NCI-H2196 (cell line): ENCODE measurements around the gene CIZ1.
"Not testable (repeated sequence)": the region's sequence is repeated elsewhere in the genome, so short reads cannot be mapped to it uniquely, and the experiment has no call there.

Experiments
- DNase-seq: peaks from one replicate; lab custom pipeline; 2025; ENCODE audit not compliant: unreplicated experiment; lab: John Stamatoyannopoulos, UW

CIZ1 gene

DNA sequence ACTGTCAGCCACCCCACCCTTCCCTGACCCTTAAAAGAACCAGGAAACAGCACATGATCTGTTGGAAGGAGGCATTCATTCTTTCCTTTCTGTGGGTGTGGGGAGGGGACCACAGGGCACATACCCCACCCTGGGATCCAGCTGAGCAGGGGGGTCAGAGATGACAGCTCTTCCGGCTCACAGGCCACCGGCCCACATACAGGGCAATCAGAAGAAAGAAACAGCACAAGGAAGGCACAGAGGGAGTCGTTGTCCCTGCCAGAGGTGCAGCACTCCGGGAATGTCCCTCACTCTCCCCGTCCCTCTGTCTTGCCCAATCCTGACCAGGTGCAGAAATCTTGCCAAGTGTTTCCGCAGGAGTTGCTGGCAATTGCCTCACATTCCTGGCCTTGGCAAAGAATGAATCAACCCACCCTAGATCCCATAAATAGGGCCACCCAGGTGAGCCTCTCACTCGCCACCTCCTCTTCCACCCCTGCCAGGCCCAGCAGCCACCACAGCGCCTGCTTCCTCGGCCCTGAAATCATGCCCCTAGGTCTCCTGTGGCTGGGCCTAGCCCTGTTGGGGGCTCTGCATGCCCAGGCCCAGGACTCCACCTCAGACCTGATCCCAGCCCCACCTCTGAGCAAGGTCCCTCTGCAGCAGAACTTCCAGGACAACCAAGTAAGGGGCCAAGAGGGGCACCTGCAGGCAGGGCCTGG is 42.2 kb downstream of the CIZ1 start, which contains the start of gene LCN2:
Gene LCN2, plus strand, starts transcription at position 453 of the 701 bp plus-strand sequence. Its CDS starts 73 bp downstream, at position 526.
- no peak for DNase-seq

- no peak for DNase-seq
Measured at GRCh38 chr9:128148509-128149000, 42.8 kb downstream of the CIZ1 start.

- no peak for DNase-seq
Measured at GRCh38 chr9:128146591-128147120, 44.7 kb downstream of the CIZ1 start.

DNA sequence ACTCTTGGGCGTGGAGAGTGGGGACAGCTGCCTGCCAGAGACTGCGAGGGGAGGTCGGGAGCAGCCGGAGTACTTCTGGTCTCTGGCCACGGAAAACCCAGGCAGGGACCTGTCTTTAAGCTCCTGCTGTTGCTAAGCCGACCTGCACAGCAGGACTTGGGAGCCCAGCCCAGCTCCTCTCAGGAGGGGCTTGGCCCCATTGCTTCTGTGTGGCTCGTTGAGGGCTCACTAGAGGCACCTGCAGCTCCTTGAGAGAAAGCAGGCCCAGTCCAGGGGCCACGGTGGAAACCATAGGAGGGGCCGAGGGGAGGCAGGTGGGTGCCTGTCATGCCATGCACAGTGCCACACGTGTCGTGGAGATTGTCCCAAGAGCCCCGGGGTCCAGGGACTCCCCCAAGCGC is 45.4 kb downstream of the CIZ1 start:
- no peak for DNase-seq

GRCh38 chr9:128145536-128145935 is 45.8 kb downstream of the CIZ1 start:
- no peak for DNase-seq

DNA sequence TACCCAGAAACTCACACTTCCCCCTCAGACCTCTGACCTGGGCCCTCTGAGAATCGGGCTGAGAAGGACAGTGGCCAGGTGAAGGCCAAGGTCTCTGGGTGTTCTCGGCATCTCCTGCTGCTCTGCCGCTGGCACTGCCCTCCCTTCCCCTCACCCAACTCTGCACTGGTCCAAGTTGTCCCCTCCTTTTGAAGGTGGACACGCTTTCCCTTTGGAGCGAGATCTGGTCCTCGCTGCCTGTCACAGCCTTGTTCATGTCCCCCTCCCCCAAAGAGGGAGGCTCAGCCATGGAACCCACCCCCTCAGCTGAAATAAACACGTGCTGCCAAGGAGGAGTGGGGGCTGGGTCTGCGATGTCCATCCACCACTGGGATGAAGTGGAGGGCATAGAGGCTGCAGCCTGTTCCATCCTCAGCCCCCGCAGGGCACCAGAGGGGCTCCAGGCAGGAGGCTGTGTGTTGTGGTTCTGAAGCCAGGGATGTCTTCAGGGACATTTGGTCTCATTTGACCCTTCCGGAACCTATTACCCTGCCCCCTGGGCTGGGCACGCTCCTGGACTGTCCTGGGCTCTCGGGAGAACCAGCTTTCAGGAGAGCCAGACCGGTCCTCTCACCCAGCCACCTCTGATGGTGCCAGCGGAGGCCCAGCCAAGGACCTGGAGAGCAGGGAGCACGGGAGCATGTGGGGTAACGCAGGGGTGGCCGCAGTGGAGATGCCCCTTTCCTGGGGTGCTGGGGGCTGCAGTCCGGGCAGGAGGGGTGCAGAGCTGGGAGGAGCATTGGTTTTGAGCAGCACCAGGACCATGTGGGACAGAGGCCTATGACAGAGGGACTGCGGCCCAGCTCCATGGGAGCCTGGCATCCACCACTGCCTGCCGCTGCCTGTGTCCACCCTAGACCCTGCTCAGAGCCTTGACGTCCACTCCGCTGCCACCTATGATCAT is 46.9 kb downstream of the CIZ1 start:
- DNase-seq: no peak

DNA sequence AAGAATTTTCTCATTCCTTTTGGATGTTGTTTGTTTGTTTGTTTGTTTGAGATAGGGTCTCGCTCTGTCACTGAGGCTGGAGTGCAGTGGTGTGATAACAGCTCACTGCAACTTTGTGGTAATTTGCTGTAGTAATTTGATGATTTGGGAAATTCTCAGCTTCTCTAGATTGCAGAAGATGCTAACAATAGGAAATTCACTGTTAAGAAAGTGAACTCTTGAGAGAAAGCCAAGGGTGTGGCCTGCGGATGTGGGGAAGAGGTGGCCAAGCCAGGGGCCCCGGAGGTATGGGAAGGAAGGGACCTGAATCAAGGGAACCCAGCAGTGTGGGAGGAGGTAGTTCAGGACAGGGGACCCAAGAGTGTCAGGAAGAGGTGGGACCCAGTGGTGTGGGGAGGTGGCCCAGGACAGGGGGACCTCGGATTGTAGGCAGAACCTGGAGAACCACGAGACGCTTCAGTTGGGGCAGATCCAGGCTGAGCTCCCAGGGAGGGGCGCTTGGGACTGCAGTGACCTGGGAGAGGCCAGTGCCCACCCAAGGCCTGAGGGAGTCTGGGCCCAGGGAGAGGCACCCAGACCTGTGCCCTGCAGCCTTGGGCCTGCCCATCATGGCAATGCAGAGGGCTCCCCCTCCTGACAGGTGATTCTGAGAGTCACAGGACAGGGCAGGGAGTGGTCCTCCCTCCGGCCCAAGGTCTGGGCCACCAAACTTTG is 47.7 kb downstream of the CIZ1 start:
- DNase-seq: no peak

GRCh38 chr9:128142596-128142995 is 48.8 kb downstream of the CIZ1 start:
- DNase-seq: no peak

DNA sequence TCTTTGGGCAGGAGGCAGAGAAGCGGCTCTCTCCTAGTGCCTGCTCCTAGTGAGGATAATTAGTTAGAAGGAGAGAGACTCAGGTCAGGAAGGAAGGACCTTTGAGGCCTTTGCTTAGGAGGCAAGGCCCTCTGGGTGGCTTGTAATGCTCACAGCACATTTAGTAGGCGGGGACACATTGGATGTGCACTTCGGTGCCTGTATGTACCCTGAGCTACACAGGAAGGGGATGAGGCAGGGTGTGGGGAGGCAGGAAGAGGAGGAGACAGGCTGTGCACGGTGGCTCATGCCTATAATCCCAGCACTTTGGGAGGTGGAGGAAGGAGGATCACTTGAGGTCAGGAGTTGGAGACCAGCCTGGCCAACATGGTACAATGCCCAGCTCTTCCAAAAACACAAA is 49.3 kb downstream of the CIZ1 start:
- DNase-seq: no peak

DNA sequence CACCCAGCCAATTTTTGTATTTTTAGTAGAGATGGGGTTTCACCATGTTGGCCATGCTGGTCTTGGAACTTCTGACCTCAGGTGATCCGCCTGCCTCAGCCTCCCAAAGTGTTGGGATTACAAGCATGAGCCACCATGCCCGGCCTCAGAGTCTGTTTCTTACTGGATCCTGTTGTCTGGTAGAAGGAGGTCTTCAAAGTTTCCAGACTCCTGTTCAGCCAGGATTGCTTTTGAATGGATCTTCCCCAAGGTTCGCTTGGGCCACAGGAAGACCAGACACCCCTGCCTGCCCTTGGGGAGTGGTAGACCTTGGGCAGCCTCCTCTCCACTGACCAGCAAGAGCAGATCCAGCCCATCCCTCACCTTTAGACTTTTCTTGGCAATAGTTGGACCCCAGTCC is 49.8 kb downstream of the CIZ1 start:
- DNase-seq: no peak

DNA sequence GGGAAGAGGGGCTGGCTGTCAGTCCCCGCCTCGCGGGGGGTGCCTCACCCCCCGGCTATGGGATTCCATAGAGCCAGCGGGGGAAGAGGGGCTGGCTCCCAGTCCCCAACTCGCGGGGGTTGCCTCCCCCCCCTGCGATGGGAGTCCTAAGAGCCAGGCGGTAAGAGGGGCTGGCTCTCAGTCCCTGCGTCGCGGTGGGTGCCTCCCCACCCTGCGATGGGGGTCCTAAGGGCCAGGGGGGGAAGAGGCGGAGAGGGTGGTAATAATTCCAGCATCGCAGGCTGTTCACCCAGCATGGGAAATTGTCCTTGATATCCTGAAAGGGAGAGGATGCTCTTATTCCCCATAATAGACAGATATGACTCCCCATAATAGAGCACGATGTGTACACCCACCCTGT is 51.8 kb downstream of the CIZ1 start:
- no peak for DNase-seq

GRCh38 chr9:128138001-128138400 is 53.4 kb downstream of the CIZ1 start:
- DNase-seq: no peak

GRCh38 chr9:128136816-128137793 is 54.3 kb downstream of the CIZ1 start:
- no peak for DNase-seq

- not testable (repeated sequence) for DNase-seq
Measured at GRCh38 chr9:128135561-128135960, 55.8 kb downstream of the CIZ1 start.

DNA sequence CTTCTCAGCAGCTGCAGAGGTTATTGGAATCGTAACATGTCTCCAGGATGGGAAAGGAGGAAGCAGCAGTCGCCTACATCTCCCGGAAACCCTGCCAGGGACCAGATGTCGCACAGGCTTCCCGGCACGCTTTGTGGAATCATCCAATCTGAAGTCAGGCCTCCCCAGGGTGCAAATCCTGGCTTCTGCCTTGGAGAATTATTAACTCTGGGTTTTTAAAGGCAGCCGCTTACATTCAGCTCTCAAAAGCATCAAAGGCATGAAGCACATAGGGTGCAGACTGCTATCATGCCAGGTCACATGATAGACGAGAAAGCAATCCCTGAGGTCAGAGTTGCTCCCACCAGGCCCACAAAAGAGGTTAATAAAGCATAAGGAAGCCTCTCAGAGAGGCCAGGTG is 59.2 kb downstream of the CIZ1 start:
- DNase-seq: not testable (repeated sequence)

- not testable (repeated sequence) for DNase-seq
Measured at GRCh38 chr9:128131346-128131745, 60.0 kb downstream of the CIZ1 start.

- not testable (repeated sequence) for DNase-seq
Measured at GRCh38 chr9:128130651-128131050, 60.7 kb downstream of the CIZ1 start.

DNA sequence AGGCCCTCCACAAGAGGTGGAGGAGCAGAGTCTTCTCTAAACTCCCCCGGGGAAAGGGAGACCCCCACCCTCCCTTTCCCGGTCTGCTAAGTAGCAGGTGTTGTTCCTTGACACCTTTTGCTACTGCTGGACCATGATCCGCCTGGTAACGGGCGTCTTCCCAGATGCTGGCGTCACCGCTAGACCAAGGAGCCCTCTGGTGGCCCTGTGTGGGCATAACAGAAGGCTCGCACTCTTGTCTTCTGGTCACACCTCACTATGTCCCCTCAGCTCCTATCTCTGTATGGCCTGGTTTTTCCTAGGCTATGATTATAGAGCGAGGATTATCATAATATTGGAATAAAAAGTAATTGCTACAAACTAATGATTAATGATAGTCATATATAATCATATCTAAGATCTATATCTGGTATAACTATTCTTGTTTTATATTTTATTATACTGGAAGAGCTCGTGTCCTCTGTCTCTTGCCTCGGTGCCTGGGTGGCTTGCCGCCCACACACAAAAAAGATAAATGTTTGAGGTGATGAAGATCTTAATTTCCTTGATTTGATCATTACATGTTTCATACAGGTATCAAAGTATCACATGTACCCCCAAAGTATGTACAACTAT is 61.3 kb downstream of the CIZ1 start:
- DNase-seq: not testable (repeated sequence)

DNA sequence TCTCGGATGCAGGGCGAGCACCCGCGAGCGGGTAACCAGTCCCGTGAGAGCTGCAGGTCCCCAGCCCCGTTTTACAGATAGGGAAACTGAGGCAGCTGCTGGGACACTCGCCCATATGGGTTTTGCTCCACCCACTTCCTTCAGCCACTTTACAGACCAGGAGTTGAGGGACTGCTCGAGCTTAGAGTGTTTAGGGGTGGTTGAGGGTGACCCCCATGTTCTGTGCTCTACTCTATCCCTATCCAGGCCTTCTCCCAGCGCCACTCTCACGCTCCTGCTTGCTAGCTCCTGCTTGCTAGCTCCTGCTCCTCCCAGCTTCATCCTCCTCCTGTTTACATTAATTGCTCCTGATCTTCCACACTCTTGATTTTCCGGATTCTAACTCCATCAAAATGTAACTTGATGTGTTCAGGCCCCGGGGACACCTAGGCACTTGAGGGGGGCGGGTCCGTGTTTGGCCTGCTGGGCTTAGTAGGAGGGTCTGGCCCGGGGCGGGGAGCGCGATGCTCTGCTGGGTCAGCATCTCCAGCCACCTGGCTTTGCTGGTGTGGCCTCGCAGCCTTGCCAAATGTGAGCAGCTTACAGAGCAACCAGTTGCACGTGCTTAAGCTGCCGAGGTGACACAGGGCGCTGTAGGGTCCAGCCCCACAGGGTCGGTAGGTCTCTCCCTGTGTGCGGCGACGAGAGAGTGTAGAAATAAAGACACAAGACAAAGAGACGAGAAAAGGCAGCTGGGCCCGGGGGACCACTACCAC is 62.4 kb downstream of the CIZ1 start:
- no peak for DNase-seq
